ENCODE measurements around the gene NTF4. TPM values are rescaled to one million over a fixed set of nuclear protein-coding genes. Genes with fewer than 3 reads are reported as not detected.

NTF4 gene
- total RNA-seq, 1 experiment from 2014 or later = 10.2 TPM

- ChIA-PET CTCF (interaction anchor here (0.6 kb wide), 1 partner anchor 306 kb away, joined by 3 read pairs; no protein-coding TSS in a partner anchor), POLR2A (no interaction called here)
- H3K27me3 Mint-ChIP-seq (ENCODE audit: insufficient read depth, unreplicated experiment) = no peaks in the 10 kb centered on the region
- H3K27ac Mint-ChIP-seq (ENCODE audit: unreplicated experiment) = peak overlapping the region; percentile 78
- TF ChIP-seq CTCF (IDR thresholded peaks at IDR 0.05; ENCODE audit: insufficient read depth in 1 of 2, low read depth in 1 of 2, low read length in 1 of 2, severe bottlenecking in 1 of 2, unreplicated experiment in 1 of 2) = no peak
- H3K9me3 Mint-ChIP-seq (ENCODE audit: unreplicated experiment) = no peaks in the 10 kb centered on the region
- H3K27me3 ChIP-seq (replicated peaks; ENCODE audit: control insufficient read depth, insufficient read depth, low read length) = no peaks in the 10 kb centered on the region
- no peaks in the 10 kb centered on the region for H3K9me3 ChIP-seq
- H3K4me3 Mint-ChIP-seq (ENCODE audit: unreplicated experiment) = peak overlapping the region; percentile 92
- H3K36me3 ChIP-seq (ENCODE audit: control insufficient read depth, insufficient read depth, low read length) = no peaks in the 10 kb centered on the region
- no TSS peak for BruUV-seq (replicated peaks)
- peak overlapping the region; percentile 71 for H3K4me3 ChIP-seq (ENCODE audit: low read depth, low read length)
- H3K4me1 ChIP-seq = 0 out of 2 replicates have a peak, but pooled peaks cover 7% of the 10 kb centered on the region
- intact Hi-C loops (cut with micrococcal nuclease; ENCODE audit: unreplicated experiment) = loop anchor here (1.0 to 2.0 kb wide), 3 partner anchors 13 to 35 kb away; partner anchors contain the start of genes C19orf73, NTF4 and PPFIA3
- peak; percentile 42 to 50 for DNase-seq
- peaks cover 46% of the 10 kb centered on the region for H3K36me3 Mint-ChIP-seq (ENCODE audit: insufficient read depth, unreplicated experiment)
- peaks cover 17% of the 10 kb centered on the region for H3K4me1 Mint-ChIP-seq (ENCODE audit: low read depth, unreplicated experiment)
These were observed 19.8 kb upstream of the NTF4 start for GRCh38 chr19:49084206-49085019.

- BruUV-seq (replicated peaks) = no TSS peak
- Mint-ChIP-seq H3K9me3 (ENCODE audit: unreplicated experiment) (no peaks in the 10 kb centered on the region), H3K36me3 (ENCODE audit: insufficient read depth, unreplicated experiment) (peaks cover 18% of the 10 kb centered on the region), H3K4me1 (ENCODE audit: low read depth, unreplicated experiment) (peaks cover 10% of the 10 kb centered on the region), H3K27ac (ENCODE audit: unreplicated experiment) (no peak overlapping the region), H3K4me3 (ENCODE audit: unreplicated experiment) (no peak overlapping the region), H3K27me3 (ENCODE audit: insufficient read depth, unreplicated experiment) (no peaks in the 10 kb centered on the region)
- ChIA-PET CTCF (no interaction called here), POLR2A (no interaction called here)
- Histone ChIP-seq H3K36me3 (ENCODE audit: control insufficient read depth, insufficient read depth, low read length) (no peaks in the 10 kb centered on the region), H3K9me3 (no peaks in the 10 kb centered on the region), H3K4me1 (0 out of 2 replicates have a peak, but pooled peaks cover 5% of the 10 kb centered on the region), H3K27me3 (replicated peaks; ENCODE audit: control insufficient read depth, insufficient read depth, low read length) (no peaks in the 10 kb centered on the region), H3K4me3 (ENCODE audit: low read depth, low read length) (no peak overlapping the region)
- no peak for TF ChIP-seq CTCF (IDR thresholded peaks at IDR 0.05; ENCODE audit: insufficient read depth in 1 of 2, low read depth in 1 of 2, low read length in 1 of 2, severe bottlenecking in 1 of 2, unreplicated experiment in 1 of 2)
- DNase-seq = no peak
- intact Hi-C loops (cut with micrococcal nuclease; ENCODE audit: unreplicated experiment) = no loop called here
These were observed 16.7 kb upstream of the NTF4 start for GRCh38 chr19:49081273-49081672.

- intact Hi-C loops (cut with micrococcal nuclease; ENCODE audit: unreplicated experiment) = no loop called here
- ChIA-PET CTCF (no interaction called here), POLR2A (no interaction called here)
These were observed 15.8 kb upstream of the NTF4 start for GRCh38 chr19:49080392-49080791.

More at GRCh38 chr19:49080392-49080791, 15.8 kb upstream of the NTF4 start:
- H3K27ac Mint-ChIP-seq (ENCODE audit: unreplicated experiment) = no peak overlapping the region
- H3K9me3 Mint-ChIP-seq (ENCODE audit: unreplicated experiment) = no peaks in the 10 kb centered on the region
- H3K4me1 ChIP-seq = 0 out of 2 replicates have a peak, but pooled peaks cover 5% of the 10 kb centered on the region
- no peak overlapping the region for H3K4me3 ChIP-seq (ENCODE audit: low read depth, low read length)
- no peaks in the 10 kb centered on the region for H3K36me3 ChIP-seq (ENCODE audit: control insufficient read depth, insufficient read depth, low read length)
- DNase-seq = no peak
- H3K27me3 Mint-ChIP-seq (ENCODE audit: insufficient read depth, unreplicated experiment) = no peaks in the 10 kb centered on the region
- no peaks in the 10 kb centered on the region for H3K27me3 ChIP-seq (replicated peaks; ENCODE audit: control insufficient read depth, insufficient read depth, low read length)
- no peak overlapping the region for H3K4me3 Mint-ChIP-seq (ENCODE audit: unreplicated experiment)
- H3K36me3 Mint-ChIP-seq (ENCODE audit: insufficient read depth, unreplicated experiment) = peaks cover 9% of the 10 kb centered on the region
- H3K9me3 ChIP-seq = no peaks in the 10 kb centered on the region
- BruUV-seq (replicated peaks) = no TSS peak
- no peak for TF ChIP-seq CTCF (IDR thresholded peaks at IDR 0.05; ENCODE audit: insufficient read depth in 1 of 2, low read depth in 1 of 2, low read length in 1 of 2, severe bottlenecking in 1 of 2, unreplicated experiment in 1 of 2)
- H3K4me1 Mint-ChIP-seq (ENCODE audit: low read depth, unreplicated experiment) = peaks cover 10% of the 10 kb centered on the region

Data from Caco-2 (cell line).